Activated naive CD4-positive, alpha-beta T cell treated with Interleukin-2 at 50 U/mL for 16 hours (primary cell): ENCODE results near the gene ATRIP.
"Not testable (repeated sequence)": the region's sequence is repeated elsewhere in the genome, so short reads cannot be mapped to it uniquely, and the experiment has no call there.

Experiments
- DNase-seq: peaks from one replicate; pipeline ENCODE4 v3.0.0-alpha.2; 2020

Gene ATRIP

DNA sequence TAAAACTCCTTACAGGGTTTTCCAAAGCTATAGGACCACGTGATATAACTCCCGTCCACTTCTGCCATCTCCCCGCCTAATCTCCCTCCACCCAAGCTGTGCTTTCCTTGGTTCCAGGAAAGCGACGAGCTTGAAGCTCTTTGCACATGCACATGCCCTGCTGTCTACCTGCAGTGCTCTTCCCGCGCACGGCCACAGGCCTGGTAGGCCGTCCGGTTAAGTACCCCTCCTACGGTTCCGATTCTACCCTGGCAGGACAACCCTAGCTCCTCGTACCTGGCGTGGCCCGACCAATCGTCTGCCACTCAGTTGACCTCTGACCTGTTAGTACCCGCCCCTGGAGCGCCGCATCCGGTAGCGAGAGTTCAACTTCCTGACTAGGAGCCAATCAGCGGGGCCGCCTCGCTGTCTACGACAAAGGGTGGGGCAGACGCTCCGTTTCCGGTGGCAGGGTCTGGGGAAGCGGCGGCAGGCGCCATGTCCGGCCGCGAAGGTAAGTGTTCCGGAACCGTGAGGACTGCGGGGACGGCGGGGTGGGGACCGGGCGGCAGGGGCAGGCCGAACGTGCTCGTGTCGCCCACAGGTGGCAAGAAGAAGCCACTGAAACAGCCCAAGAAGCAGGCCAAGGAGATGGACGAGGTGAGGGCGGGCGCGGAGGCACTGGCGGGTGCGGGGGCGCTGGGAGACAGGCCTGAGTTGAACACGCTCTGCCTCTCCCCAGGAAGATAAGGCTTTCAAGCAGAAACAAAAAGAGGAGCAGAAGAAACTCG, 6.5 kb upstream of the ATRIP start, which contains the start of the genes CCDC51 and TMA7:
Gene CCDC51 (minus strand): TSS at position 300 of the 770 bp plus-strand sequence. CDS start 4,991 bp downstream, outside the sequence.
Gene TMA7 (plus strand): TSS at position 438 of the 770 bp plus-strand sequence. CDS start 40 bp downstream, at position 478.
- peak; percentile 99 for DNase-seq

- DNase-seq = no peak
Observed at GRCh38 chr3:48440590-48440958, 6.0 kb upstream of the ATRIP start.

DNA sequence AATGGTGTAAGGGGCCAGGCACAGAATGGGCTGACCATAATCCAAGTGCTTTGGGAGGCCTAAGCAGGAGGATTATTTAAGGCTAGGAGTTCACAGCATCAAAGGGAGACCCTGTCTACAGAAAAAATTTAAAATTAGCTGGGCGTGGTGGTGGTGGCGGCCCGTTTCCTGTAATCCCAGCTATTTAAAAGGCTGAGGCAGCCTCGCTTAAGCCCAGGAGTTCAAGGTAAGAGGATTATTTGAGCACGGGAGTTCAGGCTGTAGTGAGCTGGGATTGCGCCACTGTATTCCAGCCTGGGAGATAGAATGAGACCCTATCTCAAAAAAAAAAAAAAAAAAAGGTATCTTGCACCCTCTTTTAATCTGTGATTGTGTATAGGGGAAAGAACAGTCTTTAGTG, 4.6 kb upstream of the ATRIP start:
- DNase-seq = no peak

GRCh38 chr3:48445277-48445882, 1.2 kb upstream of the ATRIP start:
- DNase-seq = no peak

GRCh38 chr3:48446043-48446424, 503 bp upstream of the ATRIP start:
- DNase-seq = no peak

- no peak for DNase-seq
Observed at GRCh38 chr3:48451270-48451669, 4.7 kb downstream of the ATRIP start.

- DNase-seq = no peak
Observed at GRCh38 chr3:48456456-48456855, 9.9 kb downstream of the ATRIP start.

GRCh38 chr3:48459331-48459730, 12.8 kb downstream of the ATRIP start:
- no peak for DNase-seq

GRCh38 chr3:48459773-48460516, 13.4 kb downstream of the ATRIP start:
- DNase-seq = no peak

DNA sequence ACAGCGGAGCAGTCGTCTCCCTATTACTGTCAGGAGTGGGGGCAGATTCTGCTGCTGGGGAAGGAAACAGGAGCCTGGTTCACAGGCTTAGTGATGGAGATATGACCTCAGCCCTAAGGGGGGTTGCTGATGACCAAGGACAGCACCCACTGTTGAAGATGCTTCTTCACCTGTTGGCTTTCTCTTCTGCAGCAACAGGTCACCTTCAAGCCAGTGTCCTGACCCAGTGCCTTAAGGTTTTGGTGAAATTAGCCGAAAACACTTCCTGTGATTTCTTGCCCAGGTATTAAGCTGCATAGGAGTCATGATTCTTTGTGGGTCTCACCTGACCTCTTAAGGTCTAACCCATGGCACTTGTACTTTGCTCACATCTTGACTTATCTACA, 14.0 kb downstream of the ATRIP start:
- no peak for DNase-seq

DNA sequence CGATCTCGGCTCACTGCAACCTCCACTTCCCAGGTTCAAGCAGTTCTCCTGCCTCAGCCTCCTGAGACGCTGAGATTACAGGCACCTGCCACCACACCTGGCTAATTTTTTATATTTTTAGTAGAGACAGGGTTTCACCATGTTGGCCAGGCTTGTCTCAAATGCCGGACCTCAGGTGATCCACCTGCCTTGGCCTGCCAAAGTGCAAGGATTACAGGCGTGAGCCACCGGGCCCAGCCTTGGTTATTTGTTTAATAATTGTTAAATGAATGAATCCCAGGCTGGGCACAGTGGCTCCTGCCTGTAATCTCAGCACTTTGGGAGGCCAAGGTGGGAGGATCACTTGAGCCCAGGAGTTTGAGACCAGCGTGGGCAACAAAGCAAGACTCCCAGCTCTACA, 15.2 kb downstream of the ATRIP start:
- not testable (repeated sequence) for DNase-seq

- DNase-seq = no peak
Observed at GRCh38 chr3:48463703-48464102, 17.2 kb downstream of the ATRIP start.

GRCh38 chr3:48464713-48465221, 18.2 kb downstream of the ATRIP start:
- no peak for DNase-seq

GRCh38 chr3:48465237-48465530, 18.6 kb downstream of the ATRIP start:
- no peak for DNase-seq

- peak; percentile 82 for DNase-seq
Observed at GRCh38 chr3:48465531-48466378, 19.2 kb downstream of the ATRIP start.

DNA sequence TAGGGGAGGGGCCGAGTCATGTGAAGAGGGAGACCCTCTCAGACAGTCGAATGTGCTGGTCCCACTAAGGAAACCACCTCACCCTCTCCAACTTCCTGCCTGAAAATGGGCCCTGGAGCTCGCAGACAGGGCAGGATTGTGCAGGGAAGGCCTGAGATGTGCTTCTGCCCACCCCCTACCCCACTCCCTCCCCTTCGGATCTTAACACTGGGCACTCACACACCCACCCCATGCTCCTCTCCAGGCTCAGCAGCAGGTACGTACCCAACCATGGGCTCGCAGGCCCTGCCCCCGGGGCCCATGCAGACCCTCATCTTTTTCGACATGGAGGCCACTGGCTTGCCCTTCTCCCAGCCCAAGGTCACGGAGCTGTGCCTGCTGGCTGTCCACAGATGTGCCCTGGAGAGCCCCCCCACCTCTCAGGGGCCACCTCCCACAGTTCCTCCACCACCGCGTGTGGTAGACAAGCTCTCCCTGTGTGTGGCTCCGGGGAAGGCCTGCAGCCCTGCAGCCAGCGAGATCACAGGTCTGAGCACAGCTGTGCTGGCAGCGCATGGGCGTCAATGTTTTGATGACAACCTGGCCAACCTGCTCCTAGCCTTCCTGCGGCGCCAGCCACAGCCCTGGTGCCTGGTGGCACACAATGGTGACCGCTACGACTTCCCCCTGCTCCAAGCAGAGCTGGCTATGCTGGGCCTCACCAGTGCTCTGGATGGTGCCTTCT, 20.0 kb downstream of the ATRIP start:
- DNase-seq = peak; percentile 44

- no peak for DNase-seq
Observed at GRCh38 chr3:48467110-48467454, 20.5 kb downstream of the ATRIP start.

DNA sequence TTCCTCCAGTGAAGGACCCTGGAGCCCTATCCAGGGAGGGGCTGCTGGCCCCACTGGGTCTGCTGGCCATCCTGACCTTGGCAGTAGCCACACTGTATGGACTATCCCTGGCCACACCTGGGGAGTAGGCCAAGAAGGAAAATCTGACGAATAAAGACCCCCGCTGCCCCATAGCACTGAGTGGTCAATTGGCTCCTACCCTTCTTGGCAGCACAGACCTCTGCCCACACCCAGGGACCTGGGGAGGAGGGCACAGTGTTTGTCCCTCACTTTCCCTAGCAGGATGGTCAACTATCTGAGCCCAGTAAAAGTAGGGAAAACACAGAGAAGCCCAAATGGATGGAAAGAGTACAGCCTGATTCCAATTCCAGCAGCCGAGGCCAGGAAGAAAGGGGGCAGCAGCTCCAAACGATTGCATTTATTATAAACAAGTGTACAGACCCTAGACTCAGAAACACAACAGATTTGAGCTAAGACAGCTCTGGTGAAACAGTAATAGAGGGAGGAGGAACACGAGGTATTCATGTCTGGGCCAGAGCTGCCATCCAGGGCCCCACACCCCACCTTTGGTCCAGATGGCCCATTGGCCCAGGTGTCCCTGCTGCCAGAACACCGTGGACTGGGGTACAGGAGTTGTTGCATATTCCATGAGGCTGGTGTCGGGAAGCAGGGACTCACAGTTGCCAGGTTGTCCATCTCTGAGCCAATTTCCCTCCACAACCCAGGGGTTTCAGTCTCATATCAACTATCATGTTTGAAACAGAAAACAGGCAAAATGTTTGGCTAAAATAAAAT, 21.1 kb downstream of the ATRIP start:
- no peak for DNase-seq

- no peak for DNase-seq
Observed at GRCh38 chr3:48468329-48468731, 21.8 kb downstream of the ATRIP start.

- no peak for DNase-seq
Observed at GRCh38 chr3:48469046-48469915, 22.7 kb downstream of the ATRIP start.
